GM23338 (cell line): ENCODE measurements around the gene ZNF800. TPM values are rescaled to one million over a fixed set of nuclear protein-coding genes. Genes with fewer than 3 reads are reported as not detected.

Experiments
- ATAC-seq: fragments of 200-7000 bp; cut with Tn5 transposase; 3 replicates; pipeline ENCODE4 v1.9.1; 2020
- DNase-seq: peaks from one replicate; pipeline ENCODE4 v3.0.0-alpha.2; 2015; ENCODE audit warnings: low spot score
- H2AFZ ChIP-seq: fragments of 200-600 bp; sonication (generic); 2 replicates; pipeline ENCODE4 v1.8.0; 2016; ENCODE audit warnings: antibody characterized with exemption, mild to moderate bottlenecking, moderate library complexity
- H3F3A ChIP-seq: fragments of 200-600 bp; sonication (generic); replicated peaks from 2 replicates; pipeline ENCODE4 v1.8.0; 2017; ENCODE audit warnings: antibody characterized with exemption, mixed run types, low read depth
- H3K27ac ChIP-seq: fragments of 200-600 bp; sonication (generic); 2 replicates; pipeline ENCODE4 v1.6.1; 2016; ENCODE audit warnings: low read depth
- H3K27me3 ChIP-seq: fragments of 200-600 bp; sonication (generic); 2 replicates; pipeline ENCODE4 v1.8.0; 2016; ENCODE audit warnings: mild to moderate bottlenecking, mixed run types, moderate library complexity; ENCODE audit not compliant: insufficient read depth
- H3K36me3 ChIP-seq: fragments of 200-600 bp; sonication (generic); 2 replicates; pipeline ENCODE4 v1.8.0; 2016; ENCODE audit warnings: mild to moderate bottlenecking; ENCODE audit not compliant: insufficient read depth
- H3K4me1 ChIP-seq: fragments of 200-600 bp; sonication (generic); 2 replicates; pipeline ENCODE4 v1.8.0; 2016; ENCODE audit warnings: mild to moderate bottlenecking, moderate library complexity; ENCODE audit not compliant: insufficient read depth
- H3K4me2 ChIP-seq: fragments of 200-600 bp; sonication (generic); 2 replicates; pipeline ENCODE4 v1.7.1; 2017; ENCODE audit warnings: mixed run types
- H3K4me3 ChIP-seq: fragments of 200-600 bp; sonication (generic); 2 replicates; pipeline ENCODE4 v1.6.1; 2016; ENCODE audit warnings: mixed run types
- H3K79me2 ChIP-seq: fragments of 200-600 bp; sonication (generic); replicated peaks from 2 replicates; pipeline ENCODE4 v1.8.0; 2017; ENCODE audit warnings: mild to moderate bottlenecking; ENCODE audit not compliant: insufficient read depth
- H3K9me2 ChIP-seq: fragments of 200-600 bp; sonication (generic); 2 replicates; pipeline ENCODE4 v1.8.0; 2017; ENCODE audit not compliant: insufficient read depth
- H4K20me1 ChIP-seq: fragments of 200-600 bp; sonication (generic); replicated peaks from 2 replicates; pipeline ENCODE4 v1.8.0; 2017; ENCODE audit warnings: mild to moderate bottlenecking; ENCODE audit not compliant: insufficient read depth
- H3K27ac Mint-ChIP-seq: 2 replicates; pipeline ENCODE4 v1.8.0; 2020; ENCODE audit warnings: inconsistent platforms, mild to moderate bottlenecking, moderate library complexity, mixed read lengths
- H3K27me3 Mint-ChIP-seq: 3 replicates; pipeline ENCODE4 v1.8.0; 2022; ENCODE audit warnings: low read depth, mild to moderate bottlenecking, moderate library complexity, mixed read lengths, inconsistent platforms; ENCODE audit not compliant: insufficient read depth, poor library complexity
- H3K36me3 Mint-ChIP-seq: 3 replicates; pipeline ENCODE4 v1.8.0; 2021; ENCODE audit warnings: low read depth, mild to moderate bottlenecking, inconsistent platforms, moderate library complexity, mixed read lengths
- H3K4me1 Mint-ChIP-seq: 3 replicates; pipeline ENCODE4 v1.8.0; 2020; ENCODE audit warnings: mild to moderate bottlenecking, inconsistent platforms, mixed read lengths
- H3K4me3 Mint-ChIP-seq: 3 replicates; pipeline ENCODE4 v1.8.0; 2021; ENCODE audit warnings: moderate library complexity, mild to moderate bottlenecking, inconsistent platforms, mixed read lengths
- H3K9me3 Mint-ChIP-seq: 3 replicates; pipeline ENCODE4 v1.8.0; 2020; ENCODE audit warnings: moderate library complexity, mild to moderate bottlenecking, inconsistent platforms, mixed read lengths
- CREB1 ChIP-seq: fragments of 250-450 bp; sonication (Bioruptor Pico); IDR thresholded peaks from 2 replicates; pipeline ENCODE4 v1.5.0; 2020; ENCODE audit warnings: low read depth, mild to moderate bottlenecking, moderate library complexity
- JUNB ChIP-seq: IDR thresholded peaks from one replicate; pipeline ENCODE4 v1.6.1; 2016; ENCODE audit warnings: antibody characterized with exemption; ENCODE audit not compliant: unreplicated experiment
- POLR2AphosphoS5 ChIP-seq: IDR thresholded peaks from 2 replicates; pipeline ENCODE4 v1.6.1; 2016; ENCODE audit warnings: antibody characterized with exemption, low read depth
- STAT1 ChIP-seq: IDR thresholded peaks from one replicate; pipeline ENCODE4 v1.6.1; 2016; ENCODE audit warnings: antibody characterized with exemption; ENCODE audit not compliant: unreplicated experiment
- polyA plus RNA-seq: library from polyadenylated mRNA; unstranded; fragments of >200 nt; fragmentation: Nextera tagmentation; extraction: Ambion mirVana; gene quantifications from 2 replicates; pipeline ENCODE4 v1.2.1, GENCODE V29; 2016
- total RNA-seq: library from RNA; depleted of rRNA; stranded (reverse); fragments of >200 nt; shearing (Covaris generic); gene quantifications from 2 replicates; pipeline ENCODE4 v1.2.3, GENCODE V29; 2014
- TF ChIP-seq, protein P1 (sequence below): fragments of 250-450 bp; sonication (Bioruptor Pico); IDR thresholded peaks from 2 replicates; pipeline ENCODE4 v1.5.0; 2020; ENCODE audit warnings: mild to moderate bottlenecking, moderate library complexity
- TF ChIP-seq, protein P2 (sequence below): IDR thresholded peaks from 2 replicates; pipeline ENCODE4 v1.6.1; 2016; ENCODE audit warnings: antibody characterized with exemption

Gene ZNF800
- total and polyA plus RNA-seq, 2 experiments from 2014 or later: 5.4 to 8.3 TPM

DNA sequence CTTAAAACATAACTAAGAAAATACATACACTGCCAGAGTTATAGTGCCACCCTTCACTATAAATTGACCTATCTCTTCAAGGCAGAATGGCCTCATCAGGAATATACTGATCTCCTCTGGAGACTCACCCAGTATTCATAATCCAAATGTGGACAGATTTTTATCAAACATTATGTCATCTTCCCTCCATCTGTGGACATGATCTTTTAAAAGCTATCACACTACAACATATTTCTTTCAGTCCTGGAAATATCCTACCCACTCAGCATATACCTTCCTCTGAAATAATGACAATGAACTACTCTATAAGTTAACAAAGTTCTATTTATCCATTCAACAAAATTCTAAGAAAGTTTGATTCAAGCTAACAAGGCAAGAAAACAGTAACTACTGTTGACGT, 3.2 kb downstream of the ZNF800 start (continued):
- TF ChIP-seq, protein P1, sequence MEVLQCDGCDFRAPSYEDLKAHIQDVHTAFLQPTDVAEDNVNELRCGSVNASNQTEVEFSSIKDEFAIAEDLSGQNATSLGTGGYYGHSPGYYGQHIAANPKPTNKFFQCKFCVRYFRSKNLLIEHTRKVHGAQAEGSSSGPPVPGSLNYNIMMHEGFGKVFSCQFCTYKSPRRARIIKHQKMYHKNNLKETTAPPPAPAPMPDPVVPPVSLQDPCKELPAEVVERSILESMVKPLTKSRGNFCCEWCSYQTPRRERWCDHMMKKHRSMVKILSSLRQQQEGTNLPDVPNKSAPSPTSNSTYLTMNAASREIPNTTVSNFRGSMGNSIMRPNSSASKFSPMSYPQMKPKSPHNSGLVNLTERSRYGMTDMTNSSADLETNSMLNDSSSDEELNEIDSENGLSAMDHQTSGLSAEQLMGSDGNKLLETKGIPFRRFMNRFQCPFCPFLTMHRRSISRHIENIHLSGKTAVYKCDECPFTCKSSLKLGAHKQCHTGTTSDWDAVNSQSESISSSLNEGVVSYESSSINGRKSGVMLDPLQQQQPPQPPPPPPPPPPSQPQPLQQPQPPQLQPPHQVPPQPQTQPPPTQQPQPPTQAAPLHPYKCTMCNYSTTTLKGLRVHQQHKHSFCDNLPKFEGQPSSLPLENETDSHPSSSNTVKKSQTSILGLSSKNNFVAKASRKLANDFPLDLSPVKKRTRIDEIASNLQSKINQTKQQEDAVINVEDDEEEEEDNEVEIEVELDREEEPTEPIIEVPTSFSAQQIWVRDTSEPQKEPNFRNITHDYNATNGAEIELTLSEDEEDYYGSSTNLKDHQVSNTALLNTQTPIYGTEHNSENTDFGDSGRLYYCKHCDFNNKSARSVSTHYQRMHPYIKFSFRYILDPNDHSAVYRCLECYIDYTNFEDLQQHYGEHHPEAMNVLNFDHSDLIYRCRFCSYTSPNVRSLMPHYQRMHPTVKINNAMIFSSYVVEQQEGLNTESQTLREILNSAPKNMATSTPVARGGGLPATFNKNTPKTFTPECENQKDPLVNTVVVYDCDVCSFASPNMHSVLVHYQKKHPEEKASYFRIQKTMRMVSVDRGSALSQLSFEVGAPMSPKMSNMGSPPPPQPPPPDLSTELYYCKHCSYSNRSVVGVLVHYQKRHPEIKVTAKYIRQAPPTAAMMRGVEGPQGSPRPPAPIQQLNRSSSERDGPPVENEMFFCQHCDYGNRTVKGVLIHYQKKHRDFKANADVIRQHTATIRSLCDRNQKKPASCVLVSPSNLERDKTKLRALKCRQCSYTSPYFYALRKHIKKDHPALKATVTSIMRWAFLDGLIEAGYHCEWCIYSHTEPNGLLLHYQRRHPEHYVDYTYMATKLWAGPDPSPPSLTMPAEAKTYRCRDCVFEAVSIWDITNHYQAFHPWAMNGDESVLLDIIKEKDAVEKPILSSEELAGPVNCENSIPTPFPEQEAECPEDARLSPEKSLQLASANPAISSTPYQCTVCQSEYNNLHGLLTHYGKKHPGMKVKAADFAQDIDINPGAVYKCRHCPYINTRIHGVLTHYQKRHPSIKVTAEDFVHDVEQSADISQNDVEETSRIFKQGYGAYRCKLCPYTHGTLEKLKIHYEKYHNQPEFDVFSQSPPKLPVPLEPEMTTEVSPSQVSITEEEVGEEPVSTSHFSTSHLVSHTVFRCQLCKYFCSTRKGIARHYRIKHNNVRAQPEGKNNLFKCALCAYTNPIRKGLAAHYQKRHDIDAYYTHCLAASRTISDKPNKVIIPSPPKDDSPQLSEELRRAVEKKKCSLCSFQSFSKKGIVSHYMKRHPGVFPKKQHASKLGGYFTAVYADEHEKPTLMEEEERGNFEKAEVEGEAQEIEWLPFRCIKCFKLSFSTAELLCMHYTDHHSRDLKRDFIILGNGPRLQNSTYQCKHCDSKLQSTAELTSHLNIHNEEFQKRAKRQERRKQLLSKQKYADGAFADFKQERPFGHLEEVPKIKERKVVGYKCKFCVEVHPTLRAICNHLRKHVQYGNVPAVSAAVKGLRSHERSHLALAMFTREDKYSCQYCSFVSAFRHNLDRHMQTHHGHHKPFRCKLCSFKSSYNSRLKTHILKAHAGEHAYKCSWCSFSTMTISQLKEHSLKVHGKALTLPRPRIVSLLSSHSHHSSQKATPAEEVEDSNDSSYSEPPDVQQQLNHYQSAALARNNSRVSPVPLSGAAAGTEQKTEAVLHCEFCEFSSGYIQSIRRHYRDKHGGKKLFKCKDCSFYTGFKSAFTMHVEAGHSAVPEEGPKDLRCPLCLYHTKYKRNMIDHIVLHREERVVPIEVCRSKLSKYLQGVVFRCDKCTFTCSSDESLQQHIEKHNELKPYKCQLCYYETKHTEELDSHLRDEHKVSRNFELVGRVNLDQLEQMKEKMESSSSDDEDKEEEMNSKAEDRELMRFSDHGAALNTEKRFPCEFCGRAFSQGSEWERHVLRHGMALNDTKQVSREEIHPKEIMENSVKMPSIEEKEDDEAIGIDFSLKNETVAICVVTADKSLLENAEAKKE: no peak
- TF ChIP-seq CREB1 (no peak), JUNB (no peak)

DNA sequence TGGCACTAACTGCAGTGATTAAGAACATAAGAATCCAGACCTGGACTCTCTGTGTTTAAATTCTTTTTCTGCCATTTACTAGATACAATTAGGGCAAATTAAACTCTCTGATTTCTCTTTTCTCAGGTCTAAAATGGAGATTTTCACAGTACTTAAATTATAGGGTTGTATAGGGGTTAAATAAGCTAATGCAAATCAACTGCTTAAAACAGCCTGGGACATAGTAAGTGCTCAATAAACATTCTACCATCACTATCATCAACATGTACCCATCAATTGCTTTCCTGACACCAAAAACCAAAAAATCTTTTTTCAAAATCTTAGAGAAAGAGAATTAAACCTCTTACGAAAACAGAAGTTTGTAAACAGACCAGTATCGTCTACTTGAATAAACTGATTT, 4.5 kb downstream of the ZNF800 start:
- Histone ChIP-seq H3F3A (no peaks in the 10 kb centered on the region), H4K20me1 (peaks cover 3% of the 10 kb centered on the region), H3K4me2 (no peak overlapping the region)

More for the DNA sequence above, 4.5 kb downstream of the ZNF800 start:
- Mint-ChIP-seq H3K27me3 (peaks cover 13% of the 10 kb centered on the region), H3K36me3 (peaks cover 9% of the 10 kb centered on the region), H3K4me1 (peaks cover 12% of the 10 kb centered on the region; the same call in 2 of the 3 replicates), H3K4me3 (no peak overlapping the region), H3K27ac (no peak overlapping the region), H3K9me3 (no peaks in the 10 kb centered on the region)
- ATAC-seq (no peak), DNase-seq (no peak)
- TF ChIP-seq POLR2AphosphoS5 (no peak), STAT1 (no peak), CREB1 (no peak)
- TF ChIP-seq, protein P2, sequence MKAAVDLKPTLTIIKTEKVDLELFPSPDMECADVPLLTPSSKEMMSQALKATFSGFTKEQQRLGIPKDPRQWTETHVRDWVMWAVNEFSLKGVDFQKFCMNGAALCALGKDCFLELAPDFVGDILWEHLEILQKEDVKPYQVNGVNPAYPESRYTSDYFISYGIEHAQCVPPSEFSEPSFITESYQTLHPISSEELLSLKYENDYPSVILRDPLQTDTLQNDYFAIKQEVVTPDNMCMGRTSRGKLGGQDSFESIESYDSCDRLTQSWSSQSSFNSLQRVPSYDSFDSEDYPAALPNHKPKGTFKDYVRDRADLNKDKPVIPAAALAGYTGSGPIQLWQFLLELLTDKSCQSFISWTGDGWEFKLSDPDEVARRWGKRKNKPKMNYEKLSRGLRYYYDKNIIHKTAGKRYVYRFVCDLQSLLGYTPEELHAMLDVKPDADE: no peak
- H2AFZ ChIP-seq: no peak overlapping the region
- no peak overlapping the region for H3K4me3 ChIP-seq
- H3K9me2 ChIP-seq: no peaks in the 10 kb centered on the region
- peaks cover 23% of the 10 kb centered on the region for H3K27me3 ChIP-seq
- peaks cover 5% of the 10 kb centered on the region; the same call in 1 of the 2 replicates for H3K4me1 ChIP-seq
- H3K27ac ChIP-seq: no peak overlapping the region
- no peaks in the 10 kb centered on the region for H3K79me2 ChIP-seq
- H3K36me3 ChIP-seq: no peaks in the 10 kb centered on the region
